Stimulated activated naive CD8-positive, alpha-beta T cell treated with anti-CD3 and anti-CD28 coated beads, Interleukin-15, amount 100 ng/mL, for 72 hours (primary cell): ENCODE results near the gene RAD51B.

Experiments
- ATAC-seq: fragments of 150-1000 bp; cut with Tn5 transposase; 2 replicates; pipeline ENCODE4 v1.10.0; 2021; ENCODE audit warnings: mild to moderate bottlenecking, moderate library complexity
- DNase-seq, 2 donors: peaks; one replicate each; pipeline ENCODE4 v3.0.0; 2021 to 2022
- H3K27ac Mint-ChIP-seq, 2 donors: one replicate each; pipeline ENCODE4 v1.8.0; 2022; ENCODE audit warnings: mild to moderate bottlenecking in 2 of 2, mixed read lengths in 2 of 2, moderate library complexity in 2 of 2
- H3K27me3 Mint-ChIP-seq: one replicate; pipeline ENCODE4 v1.8.0; 2022; ENCODE audit warnings: mixed read lengths
- H3K4me1 Mint-ChIP-seq: one replicate; pipeline ENCODE4 v1.8.0; 2022; ENCODE audit warnings: mild to moderate bottlenecking, mixed read lengths
- H3K4me3 Mint-ChIP-seq, 2 donors: one replicate each; pipeline ENCODE4 v1.8.0; 2022; ENCODE audit warnings: mild to moderate bottlenecking in 2 of 2, mixed read lengths in 2 of 2, moderate library complexity in 1 of 2
- H3K9me3 Mint-ChIP-seq, 2 donors: one replicate each; pipeline ENCODE4 v1.8.0; 2022; ENCODE audit warnings: mixed read lengths in 2 of 2

RAD51B gene

GRCh38 chr14:68628605-68629310 lies 809.2 kb downstream of the RAD51B start:
- no peaks in the 10 kb centered on the region for H3K9me3 Mint-ChIP-seq
- peak overlapping the region in 1 of 2 donors; percentile 23 for H3K27ac Mint-ChIP-seq
- peak overlapping the region; percentile 42 to 69 for H3K4me3 Mint-ChIP-seq
- DNase-seq (no peak), ATAC-seq (peak; percentile 39)
- H3K27me3 Mint-ChIP-seq = peaks cover 19% of the 10 kb centered on the region
- peaks cover 15% of the 10 kb centered on the region for H3K4me1 Mint-ChIP-seq

DNA sequence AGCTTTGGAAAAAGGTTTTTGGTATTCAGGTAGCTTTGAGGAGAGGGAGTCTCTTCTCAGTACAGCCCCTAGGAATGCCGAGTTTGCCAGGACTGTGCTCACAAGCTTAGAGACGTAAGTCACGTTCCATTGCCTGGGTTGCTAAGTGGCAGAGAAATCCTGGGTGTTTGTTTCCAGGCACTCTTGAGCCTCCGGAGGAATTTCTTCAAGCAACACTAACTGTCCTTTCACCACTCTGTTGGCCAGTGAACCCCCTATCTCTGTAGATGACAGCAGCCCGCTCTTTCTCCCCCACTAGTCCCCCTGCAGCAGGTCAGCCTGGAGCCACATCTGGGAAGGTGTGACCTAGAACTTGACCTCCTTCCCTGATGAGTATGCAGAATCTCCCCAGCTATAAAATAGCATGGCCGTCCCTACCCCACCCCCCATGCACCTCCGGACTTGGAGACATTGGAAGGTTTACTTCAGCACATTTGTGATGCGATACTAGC lies 810.5 kb downstream of the RAD51B start:
- Mint-ChIP-seq H3K4me1 (peaks cover 15% of the 10 kb centered on the region), H3K27ac (no peak overlapping the region), H3K9me3 (no peaks in the 10 kb centered on the region), H3K27me3 (peaks cover 19% of the 10 kb centered on the region), H3K4me3 (no peak overlapping the region)
- DNase-seq = no peak
- ATAC-seq = no peak

GRCh38 chr14:68630611-68631393 lies 811.2 kb downstream of the RAD51B start:
- Mint-ChIP-seq H3K4me1 (peaks cover 15% of the 10 kb centered on the region), H3K4me3 (no peak overlapping the region), H3K27ac (no peak overlapping the region), H3K27me3 (peaks cover 19% of the 10 kb centered on the region), H3K9me3 (no peaks in the 10 kb centered on the region)
- no peak for ATAC-seq
- no peak for DNase-seq

GRCh38 chr14:68631394-68632053 lies 811.9 kb downstream of the RAD51B start:
- Mint-ChIP-seq H3K4me3 (no peak overlapping the region), H3K9me3 (no peaks in the 10 kb centered on the region), H3K4me1 (peaks cover 15% of the 10 kb centered on the region), H3K27ac (no peak overlapping the region), H3K27me3 (peaks cover 19% of the 10 kb centered on the region)
- ATAC-seq (no peak), DNase-seq (no peak)

DNA sequence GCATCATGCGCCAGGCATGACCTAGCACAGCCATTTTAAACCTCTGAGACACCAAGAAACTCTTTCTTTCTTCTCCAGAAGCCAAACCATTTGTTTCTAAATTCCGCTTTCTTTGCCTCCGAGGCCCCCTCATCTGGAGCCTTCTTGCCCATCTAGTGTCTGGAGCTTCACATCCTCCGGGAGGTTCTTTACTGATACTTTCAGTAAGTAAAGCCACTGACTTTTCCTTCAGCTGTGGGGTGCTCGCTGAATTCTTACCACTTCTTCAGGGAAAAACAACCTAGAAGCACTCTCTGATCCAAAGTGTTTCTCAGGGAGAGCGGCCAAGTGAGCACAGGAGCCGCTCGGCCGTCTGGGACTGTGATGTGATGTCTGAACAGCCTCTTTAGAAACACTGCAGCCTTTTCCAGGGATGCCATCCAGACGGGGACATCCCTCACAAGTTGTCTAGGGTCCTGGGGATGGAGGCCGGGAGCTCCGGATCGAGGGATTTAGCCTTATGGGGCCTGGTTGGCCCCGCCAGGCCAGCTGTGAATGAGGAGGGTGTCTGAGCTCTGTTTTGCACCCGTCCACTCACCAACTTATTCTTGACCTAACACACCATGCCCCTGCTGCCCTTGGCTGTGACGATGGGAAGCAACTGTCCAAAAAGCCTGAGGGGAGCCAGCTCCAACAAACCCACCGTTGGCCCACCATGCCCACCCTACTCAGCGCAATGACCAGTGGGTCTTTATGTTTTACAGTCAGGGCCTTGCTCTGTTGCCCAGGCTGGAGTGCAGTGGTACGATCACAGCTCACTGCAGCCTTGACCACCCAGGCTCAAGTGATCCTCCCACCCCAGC lies 812.7 kb downstream of the RAD51B start:
- ATAC-seq (no peak), DNase-seq (no peak)
- Mint-ChIP-seq H3K27ac (no peak overlapping the region), H3K4me3 (no peak overlapping the region), H3K27me3 (peaks cover 19% of the 10 kb centered on the region), H3K9me3 (no peaks in the 10 kb centered on the region), H3K4me1 (peaks cover 15% of the 10 kb centered on the region)

- no peak for ATAC-seq
- H3K27ac Mint-ChIP-seq = peak overlapping the region in 1 of 2 donors; percentile 75
- no peak overlapping the region for H3K4me3 Mint-ChIP-seq
- DNase-seq = no peak
- peaks cover 19% of the 10 kb centered on the region for H3K27me3 Mint-ChIP-seq
- no peaks in the 10 kb centered on the region for H3K9me3 Mint-ChIP-seq
- H3K4me1 Mint-ChIP-seq = peaks cover 15% of the 10 kb centered on the region
Measured at GRCh38 chr14:68633131-68633991, 813.8 kb downstream of the RAD51B start.

- Mint-ChIP-seq H3K27me3 (peaks cover 12% of the 10 kb centered on the region), H3K4me1 (peaks cover 6% of the 10 kb centered on the region), H3K4me3 (no peak overlapping the region), H3K27ac (no peak overlapping the region), H3K9me3 (no peaks in the 10 kb centered on the region)
- no peak for ATAC-seq
- no peak for DNase-seq
Measured at GRCh38 chr14:68634332-68634731, 814.8 kb downstream of the RAD51B start.

DNA sequence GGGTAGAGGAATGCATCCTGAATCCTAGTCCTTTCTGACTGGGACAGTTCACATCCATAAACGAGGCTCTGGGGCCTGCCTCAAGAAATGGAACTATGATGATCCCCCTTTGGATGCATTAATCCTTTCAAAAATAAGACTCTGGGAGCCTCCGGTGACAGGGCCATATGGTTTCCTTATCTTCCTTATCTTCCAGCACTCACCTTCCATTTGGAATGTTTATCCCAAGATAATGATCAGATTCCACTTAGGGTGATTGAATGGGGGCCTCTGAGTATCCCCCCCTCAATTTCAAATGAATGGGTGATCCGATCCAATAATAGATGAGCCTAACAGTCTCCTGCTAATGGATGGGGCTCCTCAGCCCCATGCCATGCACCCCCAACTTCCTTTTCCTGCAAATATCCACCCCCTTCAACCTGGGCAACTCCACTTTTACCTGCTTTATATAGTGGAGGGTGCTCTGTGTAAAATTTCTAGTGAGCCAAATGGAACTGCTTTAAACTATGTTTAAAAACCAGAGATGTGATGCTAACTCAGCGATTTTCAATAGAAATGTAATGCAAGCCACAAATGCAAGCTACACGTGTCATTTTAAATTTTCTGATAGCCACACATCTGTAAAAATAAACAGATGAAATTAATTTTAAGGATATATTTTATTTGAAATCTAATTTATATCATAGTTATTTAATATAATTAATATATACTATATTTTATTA lies 815.5 kb downstream of the RAD51B start:
- DNase-seq = no peak
- no peak overlapping the region for H3K27ac Mint-ChIP-seq
- no peak overlapping the region for H3K4me3 Mint-ChIP-seq
- H3K4me1 Mint-ChIP-seq = peaks cover 6% of the 10 kb centered on the region
- ATAC-seq = no peak
- peaks cover 11% of the 10 kb centered on the region for H3K27me3 Mint-ChIP-seq
- H3K9me3 Mint-ChIP-seq = no peaks in the 10 kb centered on the region

DNA sequence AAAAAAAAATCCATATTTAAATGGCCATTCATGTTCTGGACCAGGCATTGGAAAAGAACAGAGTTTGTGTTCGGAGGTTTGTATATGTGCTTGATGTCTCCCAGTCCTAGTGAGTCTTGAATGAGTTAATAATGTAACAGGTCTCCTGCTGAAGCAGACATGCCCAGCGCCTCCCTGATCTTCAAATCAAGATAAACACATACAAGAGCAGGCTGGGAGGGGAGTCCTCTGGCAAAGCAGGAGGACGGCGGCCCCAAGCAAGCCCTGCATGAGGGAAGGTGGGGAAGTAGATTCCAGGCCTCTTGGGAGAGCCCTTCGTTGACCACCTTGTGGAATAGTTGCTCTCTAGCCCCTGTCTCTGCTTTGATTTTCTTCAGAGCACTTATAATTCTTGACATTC lies 817.0 kb downstream of the RAD51B start:
- Mint-ChIP-seq H3K27ac (no peak overlapping the region), H3K4me1 (peaks cover 6% of the 10 kb centered on the region), H3K27me3 (peaks cover 6% of the 10 kb centered on the region), H3K9me3 (peaks cover 7 to 9% of the 10 kb centered on the region in 2 donors), H3K4me3 (no peak overlapping the region)
- ATAC-seq = no peak
- DNase-seq = no peak

GRCh38 chr14:68637106-68638021 lies 817.8 kb downstream of the RAD51B start:
- H3K27me3 Mint-ChIP-seq = no peaks in the 10 kb centered on the region
- no peak for ATAC-seq
- H3K27ac Mint-ChIP-seq = no peak overlapping the region
- no peak for DNase-seq
- H3K9me3 Mint-ChIP-seq = peaks cover 7 to 9% of the 10 kb centered on the region in 2 donors
- H3K4me1 Mint-ChIP-seq = peaks cover 6% of the 10 kb centered on the region
- no peak overlapping the region for H3K4me3 Mint-ChIP-seq

- H3K4me1 Mint-ChIP-seq = peaks cover 4% of the 10 kb centered on the region
- no peak overlapping the region for H3K4me3 Mint-ChIP-seq
- no peak overlapping the region for H3K27ac Mint-ChIP-seq
- H3K9me3 Mint-ChIP-seq = peaks cover 7 to 9% of the 10 kb centered on the region in 2 donors
- DNase-seq (no peak), ATAC-seq (no peak)
- H3K27me3 Mint-ChIP-seq = no peaks in the 10 kb centered on the region
Measured at GRCh38 chr14:68638141-68638999, 818.8 kb downstream of the RAD51B start.

- Mint-ChIP-seq H3K9me3 (peaks cover 7 to 9% of the 10 kb centered on the region in 2 donors), H3K27me3 (no peaks in the 10 kb centered on the region), H3K4me3 (no peak overlapping the region), H3K4me1 (no peaks in the 10 kb centered on the region), H3K27ac (no peak overlapping the region)
- ATAC-seq (no peak), DNase-seq (no peak)
Measured at GRCh38 chr14:68639000-68639757, 819.6 kb downstream of the RAD51B start.
